ENCODE data around the gene PCED1A. TPM values are rescaled to one million over a fixed set of nuclear protein-coding genes. Genes with fewer than 3 reads are reported as not detected.
A peak's percentile ranks its signal among the peaks of the same experiment; 100 is the strongest.

The PCED1A gene
- total and polyA plus RNA-seq, 8 donors = 10.3 to 166 (median 44.5) TPM

- Histone ChIP-seq H3K4me3 (peak overlapping the region in 2 of 4 donors; percentile 79 to 97), H3K4me1 (peaks cover 21 to 30% (median 28%) of the 10 kb centered on the region in 4 donors), H3K27me3 (no peaks in the 10 kb centered on the region), H3K9me3 (no peaks in the 10 kb centered on the region), H3K27ac (peak overlapping the region in 1 of 5 donors; percentile 93), H3K36me3 (peaks cover 0 to 43% (median 36%) of the 10 kb centered on the region in 4 donors)
- DNase-seq = no peak
- intact Hi-C loops (cut with DNase I; ENCODE audit: low total_unique reads) = no loop called here
- TF ChIP-seq POLR2AphosphoS5 (IDR thresholded peaks at IDR 0.05) (no peak), EP300 (IDR thresholded peaks at IDR 0.05) (no peak), POLR2A (IDR thresholded peaks at IDR 0.05) (no peak), CTCF (IDR thresholded peaks at IDR 0.05) (no peak)
- WGBS, 5 donors = 89 to 95% (median 93%) methylated on average over 15 of the region's 15 CpGs
Observed at GRCh38 chr20:2838847-2839671, 1.4 kb downstream of the PCED1A start.

- WGBS, 5 donors = 94 to 98% (median 96%) methylated on average over 19 of the region's 19 CpGs
- intact Hi-C loops (cut with DNase I; ENCODE audit: low total_unique reads) = no loop called here
- DNase-seq = no peak
- Histone ChIP-seq H3K36me3 (peaks cover 0 to 43% (median 36%) of the 10 kb centered on the region in 4 donors), H3K4me1 (peaks cover 21 to 30% (median 28%) of the 10 kb centered on the region in 4 donors), H3K27ac (no peak overlapping the region), H3K27me3 (no peaks in the 10 kb centered on the region), H3K4me3 (no peak overlapping the region), H3K9me3 (no peaks in the 10 kb centered on the region)
- TF ChIP-seq EP300 (IDR thresholded peaks at IDR 0.05) = no peak
Observed at GRCh38 chr20:2838170-2838797, 2.2 kb downstream of the PCED1A start.

- Histone ChIP-seq H3K27me3 (no peaks in the 10 kb centered on the region), H3K4me3 (no peak overlapping the region), H3K27ac (no peak overlapping the region), H3K36me3 (peaks cover 0 to 43% (median 36%) of the 10 kb centered on the region in 4 donors), H3K9me3 (no peaks in the 10 kb centered on the region), H3K4me1 (peaks cover 21 to 30% (median 28%) of the 10 kb centered on the region in 4 donors)
- no peak for DNase-seq
- intact Hi-C loops (cut with DNase I; ENCODE audit: low total_unique reads) = no loop called here
- TF ChIP-seq EP300 (IDR thresholded peaks at IDR 0.05) (no peak), POLR2AphosphoS5 (IDR thresholded peaks at IDR 0.05) (no peak), POLR2A (IDR thresholded peaks at IDR 0.05) (no peak), CTCF (IDR thresholded peaks at IDR 0.05) (no peak)
- 80 to 87% (median 84%) methylated on average over 6 of the region's 6 CpGs for WGBS, 5 donors
Observed at GRCh38 chr20:2837221-2837960, 3.1 kb downstream of the PCED1A start.

- 86 to 97% (median 90%) methylated on average over 5 of the region's 5 CpGs for WGBS, 5 donors
- Histone ChIP-seq H3K36me3 (peaks cover 0 to 43% (median 36%) of the 10 kb centered on the region in 4 donors), H3K4me1 (peaks cover 11 to 26% (median 15%) of the 10 kb centered on the region in 4 donors), H3K27ac (no peak overlapping the region), H3K4me3 (no peak overlapping the region), H3K9me3 (no peaks in the 10 kb centered on the region), H3K27me3 (no peaks in the 10 kb centered on the region)
- intact Hi-C loops (cut with DNase I; ENCODE audit: low total_unique reads) = no loop called here
- no peak for DNase-seq
- no peak for TF ChIP-seq POLR2AphosphoS5 (IDR thresholded peaks at IDR 0.05)
- no peak for TF ChIP-seq POLR2A (IDR thresholded peaks at IDR 0.05)
- no peak for TF ChIP-seq CTCF (IDR thresholded peaks at IDR 0.05)
- no peak for TF ChIP-seq EP300 (IDR thresholded peaks at IDR 0.05)
Observed at GRCh38 chr20:2836035-2836434, 4.4 kb downstream of the PCED1A start.

All from stomach (tissue), 9 donors.